Activated CD4-positive, CD25-positive, alpha-beta regulatory T cell treated with anti-CD3 and anti-CD28 coated beads, Interleukin-2, amount 50 U/mL, for 72 hours (primary cell): ENCODE data around the gene PLA2G4A.

Experiments used
- DNase-seq: peaks from one replicate; pipeline ENCODE4 v3.0.0; 2021

Gene PLA2G4A

GRCh38 chr1:186980400-186980799 lies 151.7 kb downstream of the PLA2G4A start:
- DNase-seq: no peak

DNA sequence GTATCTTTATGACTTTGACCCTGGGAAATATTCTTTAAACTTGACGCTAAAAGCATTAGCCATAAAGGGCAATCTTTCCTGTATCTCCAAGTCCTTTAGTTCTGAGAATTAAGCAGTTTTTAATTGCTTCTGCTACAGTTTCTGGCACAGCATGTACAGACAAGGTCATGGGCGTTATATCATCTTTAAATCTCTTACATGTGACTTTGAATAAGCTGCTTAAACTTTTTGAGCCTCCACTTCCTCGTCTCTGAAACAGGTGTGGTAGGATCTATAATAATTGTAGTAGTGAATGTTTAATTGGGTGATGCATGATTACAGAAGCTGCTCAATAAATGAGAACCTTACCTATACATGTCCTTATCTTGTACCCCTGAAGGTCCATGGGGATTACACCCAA lies 153.4 kb downstream of the PLA2G4A start:
- no peak for DNase-seq

DNA sequence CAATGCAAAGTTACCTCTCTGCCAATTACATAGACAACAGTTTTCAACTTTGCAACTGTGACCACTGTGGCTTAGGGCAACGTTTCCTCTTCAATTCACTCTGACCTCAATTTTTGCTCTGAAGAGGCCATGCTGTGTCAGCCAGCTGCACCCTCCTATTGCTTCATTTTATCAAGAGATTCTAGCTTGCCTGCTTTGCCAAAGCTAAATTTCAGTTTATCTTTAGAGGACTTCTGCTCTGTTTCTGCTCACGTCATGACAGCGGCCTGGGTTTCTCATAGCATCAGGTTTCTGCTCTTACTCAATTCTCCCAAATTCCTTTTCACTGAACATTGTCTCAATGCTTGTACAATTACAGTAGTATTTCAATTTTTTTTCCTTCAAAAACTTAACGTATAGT lies 154.6 kb downstream of the PLA2G4A start:
- no peak for DNase-seq

- DNase-seq: no peak
Measured at GRCh38 chr1:186984959-186985358, 156.2 kb downstream of the PLA2G4A start.

- DNase-seq: no peak
Measured at GRCh38 chr1:186985889-186986491, 157.2 kb downstream of the PLA2G4A start.

DNA sequence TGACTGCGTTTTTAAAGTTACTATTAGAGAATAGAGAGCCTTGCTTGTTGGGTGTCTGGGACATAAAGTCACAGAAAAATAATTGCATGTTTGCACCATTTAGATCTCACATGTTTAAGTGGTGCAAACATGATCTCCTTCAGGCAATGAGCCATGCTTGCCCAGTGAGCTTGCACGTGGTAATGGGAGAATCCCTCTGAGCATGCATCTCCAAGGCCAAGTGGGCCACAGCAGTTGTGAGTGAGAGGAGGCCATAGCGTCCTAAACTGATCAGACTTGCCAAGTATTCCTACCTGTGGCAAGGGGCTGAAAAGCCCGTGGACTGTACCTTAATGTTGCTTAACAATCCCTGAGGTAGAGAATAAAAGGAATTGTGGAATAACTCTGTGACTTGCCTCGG lies 158.3 kb downstream of the PLA2G4A start:
- DNase-seq: no peak

- DNase-seq: no peak
Measured at GRCh38 chr1:186987769-186988168, 159.0 kb downstream of the PLA2G4A start.

- DNase-seq: no peak
Measured at GRCh38 chr1:186993996-186994395, 165.2 kb downstream of the PLA2G4A start.

DNA sequence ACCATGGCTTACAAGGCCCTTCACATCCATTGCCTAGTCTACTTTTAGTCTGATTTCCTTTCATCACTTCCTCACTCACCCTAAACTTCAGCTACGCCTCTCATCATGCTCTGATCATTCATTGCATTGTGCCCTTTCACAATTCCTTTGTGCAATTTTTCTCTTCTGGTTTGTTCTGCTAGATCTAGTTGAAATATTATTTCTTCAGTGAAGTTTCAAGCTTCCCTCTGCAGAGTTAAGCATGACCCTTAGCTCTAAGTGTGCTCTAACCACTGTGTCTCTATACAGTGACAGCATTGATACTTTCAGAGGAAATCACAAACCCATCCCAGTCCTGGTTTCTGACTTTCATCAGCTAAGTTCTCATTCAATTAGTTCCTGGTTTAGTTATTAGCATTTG lies 166.1 kb downstream of the PLA2G4A start:
- no peak for DNase-seq

DNA sequence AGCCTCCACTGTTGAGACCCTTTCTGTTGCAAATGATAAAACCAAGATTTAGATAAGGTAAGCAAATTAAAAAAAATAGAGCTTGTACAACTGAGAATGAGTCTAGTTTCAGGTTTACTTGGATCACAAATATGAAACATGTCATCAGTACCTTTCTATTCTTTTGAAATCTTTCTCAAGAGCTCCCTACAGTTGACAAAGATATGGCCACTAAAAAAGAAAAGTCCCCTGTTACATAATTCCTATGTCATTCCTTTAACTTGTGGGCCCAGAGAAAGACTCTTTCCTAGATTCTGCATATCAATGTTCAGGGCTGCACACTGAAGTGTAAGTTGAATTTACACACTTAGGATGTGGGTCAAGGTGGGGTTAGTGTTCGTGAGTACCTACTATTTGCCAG lies 168.1 kb downstream of the PLA2G4A start:
- no peak for DNase-seq

DNA sequence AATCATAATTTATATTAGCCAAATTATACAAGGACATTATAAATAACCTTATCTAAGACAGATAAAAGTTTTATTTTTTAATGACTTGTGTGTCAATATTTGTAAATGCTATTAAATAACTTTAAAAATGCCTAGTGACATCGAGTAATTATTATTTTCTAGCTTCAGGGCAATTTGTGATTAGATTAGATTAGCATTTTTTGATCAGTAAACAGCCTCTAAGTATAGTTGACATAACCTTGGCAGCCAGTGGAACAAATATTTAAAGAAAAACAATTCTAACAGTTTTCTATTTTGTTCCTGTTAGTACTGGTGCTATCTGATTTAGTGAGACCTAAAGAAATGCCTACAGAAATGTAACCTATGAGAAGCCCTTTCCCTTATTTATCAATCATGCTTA lies 169.1 kb downstream of the PLA2G4A start:
- no peak for DNase-seq

DNA sequence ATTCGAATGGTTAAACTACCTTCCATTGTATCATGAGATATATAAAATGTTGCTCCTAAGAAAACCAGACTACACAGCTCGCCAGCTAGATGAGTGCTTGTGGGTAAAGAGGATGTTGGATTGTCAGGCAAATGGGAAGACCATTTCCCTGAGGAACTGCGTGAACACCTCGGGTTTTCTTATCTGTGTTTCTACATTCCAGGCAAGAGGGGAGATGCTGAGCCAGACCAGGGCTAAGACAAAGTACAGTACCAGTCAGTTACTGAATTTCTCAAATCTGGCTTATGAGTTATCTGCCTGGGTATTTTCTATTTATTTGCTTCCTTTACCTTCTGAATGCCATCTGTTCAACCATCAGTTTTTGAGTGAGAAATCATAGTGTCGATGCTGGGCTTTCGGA lies 170.8 kb downstream of the PLA2G4A start:
- no peak for DNase-seq

- DNase-seq: no peak
Measured at GRCh38 chr1:187001198-187001889, 172.6 kb downstream of the PLA2G4A start.

DNA sequence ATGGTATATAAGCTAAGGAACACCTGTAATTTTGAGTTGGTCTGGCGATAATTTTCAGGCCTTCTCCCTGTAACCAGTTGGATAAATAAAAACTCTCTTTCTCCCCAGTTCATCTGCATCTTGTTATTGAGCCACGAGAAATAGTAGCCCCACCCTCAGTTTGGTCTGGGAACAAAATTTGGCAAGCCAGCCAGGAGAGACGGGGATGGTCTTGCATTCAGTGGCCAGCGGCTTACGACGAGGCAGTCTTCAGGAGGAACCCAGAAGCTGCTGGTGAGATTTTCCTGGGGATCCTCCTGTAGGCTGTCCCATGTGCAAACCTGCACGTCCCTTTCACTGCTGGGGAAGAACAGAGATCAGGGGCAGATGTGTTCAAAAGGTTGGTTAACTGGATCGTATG lies 174.6 kb downstream of the PLA2G4A start:
- no peak for DNase-seq

DNA sequence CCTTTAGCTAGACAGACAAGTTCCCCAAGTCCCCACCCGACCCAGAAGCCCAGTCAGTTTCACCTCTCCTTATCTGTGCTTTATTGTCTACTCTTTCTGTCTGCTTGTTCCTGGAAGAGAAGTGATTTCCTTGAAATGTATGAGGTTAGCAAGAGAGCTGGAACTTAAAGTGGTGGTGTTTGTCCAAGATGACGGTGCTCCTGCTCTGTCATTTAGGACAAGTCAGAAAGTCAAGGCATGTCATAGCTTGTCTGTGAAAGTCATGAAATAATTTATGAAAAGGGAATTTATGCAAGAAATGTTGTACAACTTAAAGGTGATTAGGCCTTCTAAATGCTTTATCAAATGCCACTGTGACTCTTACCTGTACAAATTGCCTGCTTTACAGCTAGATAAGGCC lies 178.1 kb downstream of the PLA2G4A start:
- DNase-seq: no peak

DNA sequence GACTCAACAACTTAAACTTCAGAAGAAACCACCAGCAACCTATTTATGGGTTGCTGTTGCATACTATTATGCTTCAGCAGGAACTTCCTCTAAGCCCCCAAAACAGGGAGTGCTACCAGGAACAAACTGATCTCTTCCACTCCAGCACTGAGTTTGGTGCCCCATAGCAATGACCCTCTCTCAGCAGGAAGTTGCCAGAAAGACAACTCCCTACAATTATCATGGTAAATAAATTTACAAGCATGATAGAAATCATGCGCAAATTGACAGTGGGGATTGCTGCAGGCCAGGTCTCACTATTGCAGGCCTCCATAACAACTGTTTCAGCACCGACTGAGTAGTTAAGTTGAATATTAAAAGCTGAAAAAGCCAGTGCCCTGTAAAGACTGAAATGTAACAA lies 180.6 kb downstream of the PLA2G4A start:
- no peak for DNase-seq

- no peak for DNase-seq
Measured at GRCh38 chr1:187010571-187011309, 182.0 kb downstream of the PLA2G4A start.

- DNase-seq: no peak
Measured at GRCh38 chr1:187013582-187014200, 184.9 kb downstream of the PLA2G4A start.

DNA sequence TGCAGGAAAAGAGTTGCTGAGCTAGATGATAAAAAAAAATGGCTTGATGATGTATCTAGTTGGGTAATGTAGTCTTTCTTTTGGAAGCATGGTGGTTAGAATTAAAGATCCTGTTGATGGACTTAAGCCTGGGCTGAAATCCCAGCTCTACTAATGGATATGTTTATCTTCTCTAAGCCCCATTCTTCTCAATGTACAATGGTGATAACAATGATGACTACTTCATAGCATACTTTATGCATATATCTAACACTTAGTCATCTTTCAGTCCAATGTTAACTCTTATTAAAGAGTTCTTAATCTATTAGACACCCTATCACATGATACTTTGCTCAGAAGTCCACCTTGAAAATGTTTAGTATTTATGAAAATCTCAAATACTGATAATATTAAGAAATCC lies 189.5 kb downstream of the PLA2G4A start:
- no peak for DNase-seq

- no peak for DNase-seq
Measured at GRCh38 chr1:187027253-187027652, 198.5 kb downstream of the PLA2G4A start.

DNA sequence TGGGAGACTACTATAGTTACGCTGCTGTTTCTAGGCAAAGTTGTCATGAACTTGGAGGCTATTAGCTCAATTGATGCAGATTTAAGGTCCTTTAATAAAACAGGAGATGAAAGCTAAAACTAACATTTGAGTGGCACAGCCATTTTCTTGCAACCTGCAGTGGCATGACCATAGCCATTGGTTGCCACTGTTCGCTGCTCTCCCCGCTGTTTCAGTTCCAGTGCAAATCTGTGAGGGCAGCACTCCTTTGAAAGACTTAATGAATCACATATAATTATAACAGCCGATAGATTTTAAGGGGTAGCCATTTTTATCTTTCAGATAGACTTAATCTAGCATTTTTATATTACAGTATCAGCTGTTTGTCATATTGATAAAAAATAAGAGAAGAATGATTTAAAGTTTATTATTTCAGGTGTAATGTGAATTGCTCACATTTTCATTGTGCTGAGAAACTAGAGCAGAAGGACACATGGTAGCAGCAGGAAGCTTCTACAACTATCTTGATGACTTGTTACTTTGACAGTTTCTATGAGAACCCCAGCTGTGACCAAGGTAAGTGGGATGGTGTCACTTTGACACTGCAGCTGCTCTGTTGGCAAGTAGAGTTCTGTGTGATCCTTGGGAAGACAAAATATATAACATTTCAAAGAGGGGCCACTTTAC lies 203.7 kb downstream of the PLA2G4A start:
- DNase-seq: no peak

DNA sequence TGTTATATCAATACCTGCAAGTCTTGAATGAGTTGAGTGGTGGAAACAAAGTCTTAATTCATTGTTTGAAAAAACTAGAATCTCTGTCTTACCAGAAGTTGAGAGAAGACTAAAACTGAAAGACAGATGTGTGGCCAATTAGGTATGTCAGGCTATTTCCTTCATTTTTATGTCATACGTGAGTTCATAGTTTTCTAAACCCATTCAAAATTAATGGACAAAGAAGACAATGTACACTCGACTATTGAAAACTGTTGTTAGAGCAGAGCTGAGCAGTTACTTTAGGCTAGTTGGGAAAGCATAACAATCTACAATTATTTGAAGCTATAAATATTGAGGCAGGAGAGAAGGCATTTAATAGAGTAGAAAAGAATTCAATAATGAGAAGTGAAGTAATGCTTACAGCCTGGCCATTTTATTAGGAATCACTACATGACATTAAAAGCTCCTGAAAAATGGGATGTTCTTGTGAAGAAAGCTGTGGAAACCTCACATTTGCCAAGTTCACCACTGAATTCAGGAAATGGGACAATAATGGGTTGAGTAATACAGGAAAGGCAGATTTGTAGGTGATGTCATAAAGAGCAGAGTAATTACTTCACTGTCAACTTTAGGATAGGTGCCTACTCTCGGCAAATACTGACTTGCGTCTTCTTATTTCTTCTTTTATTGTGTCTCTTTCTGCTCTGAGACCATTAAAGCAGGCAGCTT lies 204.4 kb downstream of the PLA2G4A start:
- DNase-seq: no peak
